GM12872 (cell line): Measurements from ENCODE around the gene COQ2.

Experiments
- CTCF ChIP-seq: IDR thresholded peaks from 3 replicates; pipeline ENCODE4 v1.5.1; 2011; ENCODE audit warnings: low read depth, mild to moderate bottlenecking, low read length, moderate library complexity; ENCODE audit not compliant: insufficient read depth

COQ2 gene

DNA sequence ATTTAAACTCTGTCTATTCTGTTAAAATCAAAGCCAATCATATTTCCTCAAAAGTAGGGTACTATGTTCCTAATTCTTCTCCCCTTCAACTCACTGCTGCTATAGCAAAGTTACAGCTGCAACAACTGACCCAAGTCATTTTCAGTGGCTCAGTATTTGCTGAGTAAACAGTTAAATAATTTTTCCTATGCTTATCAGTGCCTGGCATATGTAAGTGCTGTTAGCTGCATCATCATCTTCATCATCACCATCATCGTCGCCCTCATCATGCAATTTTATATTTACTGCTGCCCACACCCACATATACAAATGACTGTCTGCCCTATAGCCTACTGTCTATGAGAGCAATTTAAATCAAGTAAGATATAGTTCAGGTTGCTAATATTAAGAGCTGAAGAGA is 21.9 kb downstream of the COQ2 start:
- TF ChIP-seq CTCF = no peak

GRCh38 chr4:83261307-83261706 is 23.3 kb downstream of the COQ2 start:
- TF ChIP-seq CTCF = no peak

GRCh38 chr4:83259586-83259985 is 25.0 kb downstream of the COQ2 start:
- TF ChIP-seq CTCF = no peak

- no peak for TF ChIP-seq CTCF
These were observed 26.1 kb downstream of the COQ2 start for GRCh38 chr4:83258461-83258860.

DNA sequence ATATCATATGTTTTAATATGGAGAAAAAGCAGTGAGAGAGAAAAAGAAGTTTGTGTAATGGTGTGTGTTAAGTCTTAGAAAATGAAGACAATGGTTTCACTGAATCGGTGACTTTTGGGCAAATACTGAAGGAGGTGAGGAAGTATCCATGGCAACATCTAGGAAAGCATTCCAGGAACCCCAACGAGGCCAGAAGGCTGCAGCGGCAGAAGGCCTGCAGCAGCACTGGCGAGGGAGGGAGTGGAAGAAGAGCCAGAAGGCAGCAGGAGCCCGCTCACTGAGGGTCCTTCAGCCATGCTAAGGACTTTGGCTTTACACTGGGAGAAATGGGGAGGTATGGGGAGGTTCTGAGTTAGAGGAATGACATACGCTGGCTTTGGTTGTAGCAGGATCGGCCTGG is 26.8 kb downstream of the COQ2 start:
- TF ChIP-seq CTCF = no peak

- no peak for TF ChIP-seq CTCF
These were observed 29.0 kb downstream of the COQ2 start for GRCh38 chr4:83255584-83255983.

GRCh38 chr4:83252782-83253405 is 31.7 kb downstream of the COQ2 start:
- TF ChIP-seq CTCF = peak; percentile 90

DNA sequence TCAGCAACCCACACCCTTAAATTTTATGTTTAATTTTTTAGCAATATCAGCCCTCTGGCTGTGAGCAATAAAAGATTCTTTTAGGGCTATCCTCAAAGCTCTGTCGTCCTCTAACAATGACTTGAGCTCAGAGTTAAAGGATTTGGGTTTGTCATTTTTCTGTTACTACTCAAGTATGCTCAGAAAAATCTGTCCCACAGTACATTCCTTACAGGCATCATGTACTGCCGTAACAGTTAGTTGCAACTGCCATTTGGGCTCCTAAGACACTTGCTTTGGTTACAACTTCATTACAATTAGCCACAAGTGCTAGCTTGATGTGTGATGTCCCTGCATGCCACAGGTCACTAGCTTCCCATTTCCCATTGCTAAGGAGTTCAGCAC is 33.2 kb downstream of the COQ2 start:
- TF ChIP-seq CTCF = no peak
